HTERT RPE-1 (cell line): Measurements from ENCODE around the gene RELN.

Experiments used
- in situ Hi-C: fragments of 300-500 bp; cut with MboI; formaldehyde crosslinking; loops from 4 replicates; pipeline ENCODE4 v1.14.3; 2020; ENCODE audit warnings: low sequenced_read_pairs

Gene RELN

GRCh38 chr7:103592844-103593243 is 396.6 kb downstream of the RELN start:
- in situ Hi-C loops: no loop called here

DNA sequence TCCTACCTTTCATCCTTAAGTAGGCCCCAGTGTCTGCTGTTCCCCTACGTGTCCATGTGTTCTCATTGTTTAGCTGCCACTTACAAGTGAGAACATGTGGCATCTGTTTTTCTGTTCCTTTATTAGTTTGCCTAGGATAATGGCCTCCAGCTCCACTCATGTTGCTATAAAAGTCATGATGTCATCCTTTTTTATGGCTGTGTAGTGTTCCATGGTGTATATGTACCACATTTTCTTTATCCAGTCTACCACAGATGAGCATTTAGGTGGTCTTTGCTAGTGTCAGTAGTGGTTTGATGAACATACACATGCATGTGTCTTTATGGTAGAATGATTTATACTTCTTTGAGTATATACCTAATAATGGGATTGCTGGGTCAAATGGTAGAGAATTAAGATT is 397.3 kb downstream of the RELN start:
- in situ Hi-C loops: no loop called here

GRCh38 chr7:103580031-103580430 is 409.4 kb downstream of the RELN start:
- in situ Hi-C loops: no loop called here

DNA sequence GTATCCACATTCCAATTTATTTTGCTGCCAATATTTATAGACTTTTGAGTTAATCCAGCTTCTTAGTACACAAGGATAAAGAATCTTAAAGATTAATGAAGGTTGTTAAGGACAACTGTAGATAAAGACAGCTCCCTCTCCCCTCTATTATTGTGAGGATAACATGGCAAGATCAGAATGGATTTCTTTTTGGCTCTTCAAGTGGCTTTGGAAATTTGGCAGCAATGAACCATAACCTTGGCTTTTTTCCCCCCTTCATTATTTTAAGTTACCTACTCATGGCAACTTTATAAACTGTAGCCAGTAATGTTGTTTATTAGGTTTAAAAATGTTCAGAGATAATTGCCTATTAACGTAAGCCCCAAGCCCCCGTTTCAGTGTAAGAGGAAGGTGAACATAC is 412.4 kb downstream of the RELN start:
- in situ Hi-C loops: no loop called here

- in situ Hi-C loops: no loop called here
These were observed 412.8 kb downstream of the RELN start for GRCh38 chr7:103576641-103577040.

DNA sequence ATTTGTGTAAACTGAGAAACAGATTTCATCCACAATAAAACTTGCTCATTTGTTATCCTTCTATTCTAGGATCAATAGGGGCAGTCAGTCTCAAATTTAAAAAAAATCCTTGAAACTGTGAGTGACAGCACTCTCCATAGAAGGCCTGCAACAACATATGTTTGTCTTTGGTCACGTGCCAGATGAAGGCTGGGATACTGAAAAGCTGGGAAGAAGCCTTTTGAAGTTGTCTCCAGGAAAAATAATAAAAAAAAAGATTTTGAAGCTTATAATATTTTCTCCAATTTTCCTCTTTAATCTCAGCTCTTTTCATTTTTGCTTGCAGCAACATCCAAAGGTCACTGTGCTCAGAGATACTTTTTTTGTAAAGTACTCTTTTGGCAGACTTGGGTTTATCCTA is 414.9 kb downstream of the RELN start:
- in situ Hi-C loops: no loop called here

- in situ Hi-C loops: no loop called here
These were observed 415.9 kb downstream of the RELN start for GRCh38 chr7:103573479-103574058.

DNA sequence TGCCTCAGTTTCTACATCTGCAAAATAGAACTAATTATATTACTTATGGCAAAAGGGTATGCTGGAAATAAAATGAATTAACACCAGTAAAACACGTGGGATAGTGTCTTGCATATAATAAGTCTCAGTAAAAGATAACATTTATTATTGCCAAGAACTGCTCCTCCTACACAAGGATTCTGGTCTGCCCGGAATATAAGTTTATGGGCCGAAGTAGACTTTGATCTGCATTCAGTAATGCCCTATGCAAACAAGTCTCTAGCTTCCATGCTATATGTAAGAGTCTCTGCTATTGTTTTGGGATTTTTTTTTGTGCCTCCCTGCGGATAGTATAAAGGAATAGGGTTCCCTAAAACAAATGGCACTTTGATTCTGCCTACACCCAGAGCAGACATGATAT is 417.9 kb downstream of the RELN start:
- in situ Hi-C loops: no loop called here

DNA sequence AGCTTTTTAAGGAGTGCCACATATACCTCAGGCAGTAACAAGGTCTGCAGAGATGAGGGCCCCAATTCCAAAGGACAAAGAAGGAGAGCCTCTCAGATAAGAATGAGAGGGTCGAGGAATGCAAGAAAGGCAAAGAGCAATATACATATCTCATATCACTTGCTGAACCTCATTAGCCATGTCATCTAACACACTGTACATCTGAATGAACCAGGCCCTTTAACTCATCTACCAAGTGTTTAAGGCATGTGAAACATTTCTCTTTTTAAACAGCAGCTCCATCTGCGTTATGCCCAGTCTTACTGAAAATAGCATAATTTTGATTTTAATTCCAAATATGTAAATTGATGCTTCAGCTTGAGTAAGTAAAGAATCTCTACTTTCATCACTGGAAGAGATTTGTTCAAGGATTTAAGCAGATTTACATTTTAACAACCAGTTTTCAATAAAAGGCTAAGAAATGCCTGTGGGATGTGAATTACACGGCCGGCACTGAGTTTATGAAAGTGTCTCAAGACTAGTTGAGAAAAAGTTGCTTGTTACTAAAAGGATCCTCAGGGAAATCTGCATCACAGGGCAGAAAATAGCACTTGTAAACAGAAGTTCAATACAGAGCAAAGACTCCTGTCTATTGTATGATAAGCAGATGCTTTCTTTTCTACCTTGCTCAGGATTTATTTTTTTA is 419.7 kb downstream of the RELN start:
- in situ Hi-C loops: no loop called here

DNA sequence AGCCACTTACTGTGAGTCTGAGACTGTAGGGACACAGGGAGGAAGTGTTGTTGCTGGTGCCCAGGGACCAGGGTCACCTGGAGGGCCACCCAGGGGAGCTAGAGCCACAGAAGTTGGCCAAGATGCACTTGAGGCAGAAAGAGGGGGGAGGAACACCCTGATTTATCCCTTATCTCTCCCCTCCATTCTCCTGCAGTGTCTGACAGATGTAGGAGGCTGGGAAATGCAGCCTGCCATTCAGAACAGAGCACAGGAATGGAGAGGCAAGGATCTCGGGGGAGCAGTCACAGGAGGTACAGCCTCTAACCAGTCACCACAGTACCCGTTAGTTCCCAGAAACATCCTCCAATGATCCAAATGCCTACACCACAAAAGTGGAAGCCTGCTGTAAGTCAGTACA is 425.0 kb downstream of the RELN start:
- in situ Hi-C loops: no loop called here

DNA sequence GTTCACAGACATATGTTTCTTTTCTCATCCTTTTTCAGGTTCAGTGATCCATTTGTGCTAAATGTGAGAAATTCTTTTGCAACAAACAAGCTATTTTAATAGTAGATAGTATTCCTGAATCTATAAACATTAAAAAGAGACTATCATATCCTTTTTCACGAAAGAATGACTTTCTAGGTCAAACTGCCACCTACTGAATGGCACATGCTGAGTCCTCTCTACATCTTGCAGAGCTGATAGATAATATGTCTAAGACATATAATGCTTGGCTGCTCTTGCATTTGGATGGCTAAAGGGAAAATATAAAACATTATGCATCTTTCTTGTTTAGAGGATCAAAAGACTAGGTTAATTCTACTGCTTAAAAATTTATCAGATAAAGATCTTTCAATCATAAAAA is 429.3 kb downstream of the RELN start:
- in situ Hi-C loops: no loop called here

- in situ Hi-C loops: no loop called here
These were observed 438.4 kb downstream of the RELN start for GRCh38 chr7:103551016-103551415.

GRCh38 chr7:103549786-103550185 is 439.7 kb downstream of the RELN start:
- in situ Hi-C loops: no loop called here

- in situ Hi-C loops: no loop called here
These were observed 441.8 kb downstream of the RELN start for GRCh38 chr7:103547451-103548284.

- in situ Hi-C loops: no loop called here
These were observed 447.0 kb downstream of the RELN start for GRCh38 chr7:103542470-103542869.

- in situ Hi-C loops: no loop called here
These were observed 447.5 kb downstream of the RELN start for GRCh38 chr7:103541947-103542346.

DNA sequence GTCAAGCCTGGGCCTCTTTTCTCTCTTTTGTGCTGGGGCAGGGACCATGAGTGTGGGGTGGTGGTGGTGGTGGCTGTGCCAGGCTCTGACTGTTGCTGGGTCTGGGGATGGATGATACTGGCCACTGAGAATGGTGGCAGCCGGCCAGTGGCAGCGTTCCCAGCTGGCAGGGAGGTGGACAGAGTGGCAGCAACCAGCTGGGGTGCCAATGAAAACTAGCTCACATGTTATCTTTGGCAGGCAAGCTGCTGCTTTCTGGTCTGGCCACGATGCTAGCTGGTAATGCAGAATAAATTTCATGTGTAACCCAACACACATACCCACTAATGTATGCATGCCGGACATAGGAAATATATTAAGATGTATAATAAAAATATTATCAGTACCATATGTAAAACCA is 448.4 kb downstream of the RELN start:
- in situ Hi-C loops: no loop called here

DNA sequence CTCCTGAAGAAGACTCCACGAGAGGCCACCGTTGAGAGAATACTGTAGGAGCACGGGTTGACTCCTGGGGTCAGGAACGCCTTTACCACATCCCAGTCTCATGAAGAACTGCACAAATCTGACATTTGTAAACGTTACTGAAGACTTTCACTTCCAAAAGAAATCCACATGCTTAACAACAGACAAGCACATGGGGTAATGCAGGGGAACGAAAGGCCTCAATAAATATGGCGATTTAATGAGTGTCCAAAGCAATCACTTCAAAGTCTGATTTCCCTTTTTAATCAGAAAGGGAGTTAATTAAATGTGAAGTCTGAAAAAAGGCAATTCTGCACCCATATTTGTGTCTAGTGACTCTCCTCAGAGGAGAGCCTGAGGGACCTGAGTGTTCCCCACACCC is 449.1 kb downstream of the RELN start:
- in situ Hi-C loops: no loop called here

GRCh38 chr7:103539875-103540274 is 449.6 kb downstream of the RELN start:
- in situ Hi-C loops: no loop called here

GRCh38 chr7:103538964-103539709 is 450.3 kb downstream of the RELN start:
- in situ Hi-C loops: no loop called here

GRCh38 chr7:103533761-103534160 is 455.7 kb downstream of the RELN start:
- in situ Hi-C loops: no loop called here
